ENCODE data around the gene ANKRD65.
A peak's percentile ranks its signal among the peaks of the same experiment; 100 is the strongest.

Gene ANKRD65

GRCh38 chr1:1402072-1402900 lies 18.8 kb downstream of the ANKRD65 start:
- Mint-ChIP-seq H3K9me3 (no peaks in the 10 kb centered on the region), H3K4me1 (peaks cover 66% of the 10 kb centered on the region), H3K27ac (peak overlapping the region; percentile 80), H3K27me3 (no peaks in the 10 kb centered on the region), H3K36me3 (ENCODE audit: low read depth) (peaks cover 74% of the 10 kb centered on the region), H3K4me3 (peak overlapping the region; percentile 95)
- peak; percentile 60 for DNase-seq
- ATAC-seq, result no peak

GRCh38 chr1:1401457-1402010 lies 19.5 kb downstream of the ANKRD65 start:
- H3K36me3 Mint-ChIP-seq (ENCODE audit: low read depth), result peaks cover 74% of the 10 kb centered on the region
- peak overlapping the region; percentile 95 for H3K4me3 Mint-ChIP-seq
- H3K27ac Mint-ChIP-seq, result peak overlapping the region; percentile 80
- no peak for ATAC-seq
- DNase-seq, result no peak
- peaks cover 65% of the 10 kb centered on the region for H3K4me1 Mint-ChIP-seq
- no peaks in the 10 kb centered on the region for H3K9me3 Mint-ChIP-seq
- no peaks in the 10 kb centered on the region for H3K27me3 Mint-ChIP-seq

- peak overlapping the region; percentile 89 for H3K27ac Mint-ChIP-seq
- DNase-seq, result no peak
- ATAC-seq, result no peak
- H3K36me3 Mint-ChIP-seq (ENCODE audit: low read depth), result peaks cover 68% of the 10 kb centered on the region
- no peaks in the 10 kb centered on the region for H3K27me3 Mint-ChIP-seq
- peak overlapping the region; percentile 95 for H3K4me3 Mint-ChIP-seq
- no peaks in the 10 kb centered on the region for H3K9me3 Mint-ChIP-seq
- peaks cover 60% of the 10 kb centered on the region for H3K4me1 Mint-ChIP-seq
Observed at GRCh38 chr1:1400576-1401456, 20.3 kb downstream of the ANKRD65 start.

- DNase-seq, result peak; percentile 35
- Mint-ChIP-seq H3K4me3 (peak overlapping the region; percentile 95), H3K4me1 (peaks cover 58% of the 10 kb centered on the region), H3K27me3 (no peaks in the 10 kb centered on the region), H3K9me3 (no peaks in the 10 kb centered on the region), H3K27ac (peak overlapping the region; percentile 89), H3K36me3 (ENCODE audit: low read depth) (peaks cover 68% of the 10 kb centered on the region)
- no peak for ATAC-seq
Observed at GRCh38 chr1:1399872-1400575, 21.1 kb downstream of the ANKRD65 start.

- peak; percentile 100 for DNase-seq
- peaks cover 65% of the 10 kb centered on the region for H3K36me3 Mint-ChIP-seq (ENCODE audit: low read depth)
- peak; percentile 98 for ATAC-seq
Observed at GRCh38 chr1:1399187-1399871, 21.7 kb downstream of the ANKRD65 start, which contains the start of gene CCNL2. Gene CCNL2, minus strand, starts transcription at chr1:1399335. Its CDS starts 29 bp downstream, at chr1:1399306.

GRCh38 chr1:1398677-1399186 lies 22.3 kb downstream of the ANKRD65 start:
- Mint-ChIP-seq H3K4me3 (peak overlapping the region; percentile 95), H3K36me3 (ENCODE audit: low read depth) (peaks cover 68% of the 10 kb centered on the region), H3K9me3 (no peaks in the 10 kb centered on the region), H3K27ac (peak overlapping the region; percentile 91), H3K27me3 (no peaks in the 10 kb centered on the region), H3K4me1 (peaks cover 59% of the 10 kb centered on the region)
- ATAC-seq (no peak), DNase-seq (no peak)

More at GRCh38 chr1:1399187-1399871, 21.7 kb downstream of the ANKRD65 start, which contains the start of gene CCNL2:
- Mint-ChIP-seq H3K9me3 (no peaks in the 10 kb centered on the region), H3K27ac (peak within 1 kb of the TSS; percentile 91), H3K4me1 (peaks cover 57% of the 10 kb centered on the region), H3K27me3 (no peaks in the 10 kb centered on the region), H3K4me3 (peak within 1 kb of the TSS; percentile 95)

GRCh38 chr1:1397839-1398523 lies 23.1 kb downstream of the ANKRD65 start:
- H3K9me3 Mint-ChIP-seq, result no peaks in the 10 kb centered on the region
- ATAC-seq (no peak), DNase-seq (no peak)
- H3K4me3 Mint-ChIP-seq, result peak overlapping the region; percentile 95
- no peaks in the 10 kb centered on the region for H3K27me3 Mint-ChIP-seq
- H3K4me1 Mint-ChIP-seq, result peaks cover 54% of the 10 kb centered on the region
- peaks cover 68% of the 10 kb centered on the region for H3K36me3 Mint-ChIP-seq (ENCODE audit: low read depth)
- H3K27ac Mint-ChIP-seq, result peak overlapping the region; percentile 91

- Mint-ChIP-seq H3K27me3 (no peaks in the 10 kb centered on the region), H3K4me3 (no peak overlapping the region)
Observed at GRCh38 chr1:1395166-1395565, 25.9 kb downstream of the ANKRD65 start.

GRCh38 chr1:1394116-1394515 lies 27.0 kb downstream of the ANKRD65 start:
- Mint-ChIP-seq H3K36me3 (ENCODE audit: low read depth) (peaks cover 66% of the 10 kb centered on the region), H3K9me3 (no peaks in the 10 kb centered on the region), H3K4me1 (peaks cover 26% of the 10 kb centered on the region), H3K27me3 (no peaks in the 10 kb centered on the region), H3K4me3 (no peak overlapping the region), H3K27ac (no peak overlapping the region)
- ATAC-seq, result no peak
- no peak for DNase-seq

More at GRCh38 chr1:1395166-1395565, 25.9 kb downstream of the ANKRD65 start:
- Mint-ChIP-seq H3K4me1 (peaks cover 32% of the 10 kb centered on the region), H3K27ac (peak overlapping the region; percentile 55), H3K36me3 (ENCODE audit: low read depth) (peaks cover 62% of the 10 kb centered on the region), H3K9me3 (no peaks in the 10 kb centered on the region)
- ATAC-seq (no peak), DNase-seq (no peak)

- no peak for DNase-seq
- H3K9me3 Mint-ChIP-seq, result no peaks in the 10 kb centered on the region
- H3K27ac Mint-ChIP-seq, result no peak overlapping the region
- peaks cover 71% of the 10 kb centered on the region for H3K36me3 Mint-ChIP-seq (ENCODE audit: low read depth)
- peaks cover 26% of the 10 kb centered on the region for H3K4me1 Mint-ChIP-seq
- H3K27me3 Mint-ChIP-seq, result no peaks in the 10 kb centered on the region
- no peak overlapping the region for H3K4me3 Mint-ChIP-seq
- no peak for ATAC-seq
Observed at GRCh38 chr1:1393428-1393827, 27.6 kb downstream of the ANKRD65 start.

GRCh38 chr1:1393014-1393413 lies 28.1 kb downstream of the ANKRD65 start:
- Mint-ChIP-seq H3K27me3 (no peaks in the 10 kb centered on the region), H3K27ac (no peak overlapping the region), H3K4me3 (no peak overlapping the region), H3K9me3 (no peaks in the 10 kb centered on the region), H3K36me3 (ENCODE audit: low read depth) (peaks cover 71% of the 10 kb centered on the region), H3K4me1 (peaks cover 23% of the 10 kb centered on the region)
- no peak for ATAC-seq
- DNase-seq, result no peak

- H3K27ac Mint-ChIP-seq, result no peak overlapping the region
- H3K4me1 Mint-ChIP-seq, result peaks cover 14% of the 10 kb centered on the region
- DNase-seq (no peak), ATAC-seq (no peak)
- no peaks in the 10 kb centered on the region for H3K27me3 Mint-ChIP-seq
- peaks cover 78% of the 10 kb centered on the region for H3K36me3 Mint-ChIP-seq (ENCODE audit: low read depth)
- no peak overlapping the region for H3K4me3 Mint-ChIP-seq
- H3K9me3 Mint-ChIP-seq, result no peaks in the 10 kb centered on the region
Observed at GRCh38 chr1:1391225-1391624, 29.9 kb downstream of the ANKRD65 start.

- Mint-ChIP-seq H3K9me3 (no peaks in the 10 kb centered on the region), H3K27me3 (no peaks in the 10 kb centered on the region), H3K27ac (no peak overlapping the region), H3K4me1 (peaks cover 12% of the 10 kb centered on the region), H3K4me3 (no peak overlapping the region), H3K36me3 (ENCODE audit: low read depth) (peaks cover 83% of the 10 kb centered on the region)
- DNase-seq, result no peak
- no peak for ATAC-seq
Observed at GRCh38 chr1:1390675-1391074, 30.4 kb downstream of the ANKRD65 start.

All from activated naive CD8-positive, alpha-beta T cell treated with anti-CD3 and anti-CD28 coated beads, Interleukin-2, amount 50 U/mL, for 24 hours (primary cell).